AG09319 (cell line): Measurements from ENCODE around the gene HAUS2.

Experiments
- DNase-seq: peaks from one replicate; pipeline ENCODE4 v3.0.0-alpha.2; 2010; ENCODE audit warnings: low read depth; ENCODE audit errors: extremely low read depth
- TF ChIP-seq, protein P1 (sequence below): IDR thresholded peaks from 2 replicates; pipeline ENCODE4 v1.5.1; 2011; ENCODE audit warnings: low read depth, mild to moderate bottlenecking, inconsistent platforms, low read length, moderate library complexity

Gene HAUS2

DNA sequence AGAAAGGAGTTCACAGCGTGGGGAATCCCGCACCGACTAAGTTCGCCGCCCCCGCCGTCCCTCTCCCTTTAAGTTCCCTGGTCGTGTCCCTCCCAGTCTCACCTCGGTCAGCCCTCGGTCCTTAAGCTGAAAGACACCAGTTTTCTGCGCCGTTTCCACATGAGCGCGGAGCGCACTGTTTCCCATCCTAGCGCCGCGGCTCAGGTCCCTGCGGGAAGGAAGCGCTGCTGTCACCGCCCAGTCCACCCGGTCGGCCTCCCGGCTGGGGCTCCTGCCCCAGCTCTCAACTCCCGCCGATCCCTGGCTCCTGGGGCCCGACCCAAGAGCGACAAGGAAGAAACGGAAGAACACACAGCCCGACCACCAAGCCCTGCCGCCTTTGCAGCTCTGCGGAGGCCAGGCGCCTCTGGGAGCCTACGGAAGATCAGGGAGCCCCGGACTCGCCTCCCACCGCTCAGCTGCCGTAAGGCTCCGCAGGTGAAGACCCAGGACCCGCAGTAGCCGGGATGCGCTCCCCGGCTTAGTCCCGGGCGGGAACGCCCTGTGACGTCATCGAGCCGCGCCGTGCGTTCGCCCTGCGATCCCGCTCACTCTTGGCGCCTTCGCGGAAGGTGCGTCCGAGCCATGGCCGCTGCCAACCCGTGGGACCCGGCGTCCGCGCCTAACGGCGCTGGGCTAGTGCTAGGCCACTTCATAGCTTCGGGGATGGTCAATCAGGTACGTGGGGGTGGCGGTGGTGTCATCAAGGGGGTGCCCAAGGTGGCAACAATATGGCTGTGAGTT lies at the start of gene HAUS2, which contains the start of gene LRRC57:
TSS of gene HAUS2 (plus strand) at position 590 of the 783 bp plus-strand sequence. CDS start at position 625, 35 bp downstream.
TSS of gene LRRC57 (minus strand) at position 545 of the 783 bp plus-strand sequence. CDS start at position 186, 359 bp downstream.
- peak; percentile 41 for DNase-seq
- TF ChIP-seq, protein P1, sequence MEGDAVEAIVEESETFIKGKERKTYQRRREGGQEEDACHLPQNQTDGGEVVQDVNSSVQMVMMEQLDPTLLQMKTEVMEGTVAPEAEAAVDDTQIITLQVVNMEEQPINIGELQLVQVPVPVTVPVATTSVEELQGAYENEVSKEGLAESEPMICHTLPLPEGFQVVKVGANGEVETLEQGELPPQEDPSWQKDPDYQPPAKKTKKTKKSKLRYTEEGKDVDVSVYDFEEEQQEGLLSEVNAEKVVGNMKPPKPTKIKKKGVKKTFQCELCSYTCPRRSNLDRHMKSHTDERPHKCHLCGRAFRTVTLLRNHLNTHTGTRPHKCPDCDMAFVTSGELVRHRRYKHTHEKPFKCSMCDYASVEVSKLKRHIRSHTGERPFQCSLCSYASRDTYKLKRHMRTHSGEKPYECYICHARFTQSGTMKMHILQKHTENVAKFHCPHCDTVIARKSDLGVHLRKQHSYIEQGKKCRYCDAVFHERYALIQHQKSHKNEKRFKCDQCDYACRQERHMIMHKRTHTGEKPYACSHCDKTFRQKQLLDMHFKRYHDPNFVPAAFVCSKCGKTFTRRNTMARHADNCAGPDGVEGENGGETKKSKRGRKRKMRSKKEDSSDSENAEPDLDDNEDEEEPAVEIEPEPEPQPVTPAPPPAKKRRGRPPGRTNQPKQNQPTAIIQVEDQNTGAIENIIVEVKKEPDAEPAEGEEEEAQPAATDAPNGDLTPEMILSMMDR: no peak

DNA sequence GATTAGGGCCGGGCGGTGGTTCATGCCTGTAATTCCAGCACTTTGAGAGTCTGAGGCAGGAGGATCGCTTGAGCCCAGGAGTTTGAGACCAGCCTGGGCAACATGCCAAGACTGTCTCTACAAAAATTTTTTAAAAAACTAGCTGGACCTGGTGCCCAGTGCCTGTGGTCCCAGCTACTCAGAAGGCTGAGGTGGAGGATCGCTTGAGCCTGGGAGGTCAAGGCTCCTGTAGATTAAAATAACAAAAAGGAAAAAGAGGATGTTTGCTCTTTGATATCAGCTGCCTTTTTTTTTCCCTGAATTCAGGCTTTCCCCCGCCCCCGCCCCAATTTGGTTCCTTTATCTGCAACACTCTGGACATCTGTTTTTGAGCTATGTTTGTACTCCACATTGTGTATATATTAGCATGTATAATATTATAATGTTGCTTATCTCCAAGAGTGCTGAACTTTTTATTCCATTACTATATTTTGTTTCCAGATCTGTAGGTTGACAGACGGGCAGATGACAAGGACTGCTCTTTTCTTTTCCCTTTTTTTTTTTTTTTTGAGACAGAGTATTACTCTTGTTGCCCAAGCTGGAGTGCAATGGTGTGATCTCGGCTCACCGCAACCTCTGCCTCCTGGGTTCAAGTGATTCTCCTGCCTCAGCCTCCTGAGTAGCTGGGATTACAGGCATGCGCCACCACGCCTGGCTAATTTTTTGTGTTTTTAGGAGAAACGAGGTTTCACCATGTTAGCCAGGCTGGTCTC lies 48.6 kb upstream of the HAUS2 start:
- TF ChIP-seq, protein P1: no peak
- DNase-seq: no peak

DNA sequence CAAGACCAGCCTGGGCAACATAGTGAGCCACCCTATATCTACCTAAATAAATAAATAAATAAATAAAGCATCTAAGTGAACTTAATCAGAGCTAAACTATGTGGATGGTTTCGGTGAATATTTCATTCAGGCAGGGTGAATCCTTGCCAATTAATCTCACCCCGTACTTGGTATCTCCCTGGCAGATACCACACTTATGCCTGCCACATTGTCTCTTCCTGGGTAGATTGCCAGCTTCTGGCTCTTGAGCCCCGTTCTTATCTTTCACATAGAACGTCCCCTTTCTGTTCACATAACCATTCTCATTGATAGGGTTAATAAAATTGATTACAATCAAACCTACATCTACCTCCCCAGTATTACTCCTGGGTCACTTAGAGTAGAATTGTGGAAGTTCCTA lies 46.2 kb upstream of the HAUS2 start:
- TF ChIP-seq, protein P1: no peak
- DNase-seq: no peak

DNA sequence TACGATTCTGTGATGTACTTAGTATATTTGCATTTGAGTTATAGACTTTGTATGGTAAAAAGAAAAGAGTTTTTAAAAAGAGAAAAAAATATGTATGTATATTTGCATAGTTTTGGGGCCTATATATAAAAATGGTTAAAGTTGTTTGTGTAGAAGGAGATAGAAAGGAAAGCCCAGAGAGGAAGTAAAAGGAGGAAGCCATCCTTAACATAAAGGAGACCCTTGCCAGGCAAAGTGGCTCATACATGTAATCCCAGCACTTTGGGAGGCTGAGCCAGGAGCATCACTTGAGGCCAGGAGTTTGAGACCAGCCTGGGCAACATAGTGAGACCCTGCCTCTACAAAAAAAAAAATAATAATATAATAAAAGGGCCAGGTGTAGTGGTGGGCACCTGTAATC lies 44.8 kb upstream of the HAUS2 start:
- TF ChIP-seq, protein P1: no peak
- DNase-seq: no peak

DNA sequence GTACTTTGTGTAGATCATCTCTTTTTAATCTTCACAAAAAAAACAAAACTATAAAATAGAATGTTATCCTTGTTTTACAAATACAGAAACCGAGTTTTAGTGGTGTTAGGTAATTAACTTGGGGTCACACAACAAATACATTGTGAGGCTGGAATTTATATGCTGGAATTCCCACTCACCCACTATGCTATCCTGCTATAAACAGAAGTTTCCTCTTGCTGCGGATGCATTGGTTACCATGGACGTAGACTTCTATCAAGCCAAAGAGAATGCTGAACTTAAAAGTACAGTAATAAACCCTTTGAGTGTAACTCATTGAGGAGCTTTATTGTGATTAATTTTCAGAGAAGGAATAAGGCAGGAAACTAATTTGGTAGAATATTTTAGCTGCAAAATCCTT lies 44.0 kb upstream of the HAUS2 start:
- DNase-seq: no peak
- TF ChIP-seq, protein P1: no peak

DNA sequence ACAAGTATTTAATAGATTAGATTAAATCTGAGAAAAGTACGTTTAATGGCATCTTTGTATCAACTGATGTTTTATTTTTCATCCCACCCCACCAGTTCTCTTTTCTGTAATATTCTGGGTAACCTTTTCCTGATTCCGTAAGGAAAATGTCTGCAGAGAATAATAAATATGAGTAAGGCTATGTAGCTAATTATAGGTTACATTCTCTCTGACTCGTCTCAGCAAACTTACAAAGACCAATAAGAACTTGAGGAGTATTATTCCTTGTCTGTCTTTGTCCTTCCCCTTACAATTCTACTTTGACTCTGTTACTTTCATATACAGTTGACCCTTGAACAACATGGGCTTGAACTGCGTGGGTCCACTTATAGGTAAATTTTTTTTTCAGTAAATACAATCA lies 41.1 kb upstream of the HAUS2 start:
- TF ChIP-seq, protein P1: no peak

DNA sequence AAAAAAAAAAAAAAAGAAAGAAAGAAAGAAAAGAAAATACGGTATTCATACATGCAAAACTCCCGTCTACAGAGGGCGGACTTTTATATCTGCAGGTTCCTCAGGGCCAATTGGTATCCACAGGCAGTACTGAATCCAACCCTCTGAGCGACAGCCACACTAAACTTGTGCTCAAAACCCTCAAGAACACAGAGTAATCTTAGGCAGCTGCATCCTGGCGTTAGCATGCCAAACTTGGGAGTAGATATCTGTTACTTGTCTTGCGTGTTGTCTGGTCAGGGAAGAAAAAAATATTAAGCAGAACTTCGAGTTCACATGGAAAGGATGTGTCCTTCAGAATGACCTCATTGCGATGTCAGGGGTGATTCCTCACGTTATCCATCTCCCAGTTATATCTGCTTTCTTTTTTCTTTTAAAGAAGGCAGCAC lies 40.4 kb upstream of the HAUS2 start:
- no peak for DNase-seq
- TF ChIP-seq, protein P1: no peak

More for the DNA sequence above, 41.1 kb upstream of the HAUS2 start:
- DNase-seq: no peak
